ENCODE results near the gene CWF19L2.

The CWF19L2 gene

DNA sequence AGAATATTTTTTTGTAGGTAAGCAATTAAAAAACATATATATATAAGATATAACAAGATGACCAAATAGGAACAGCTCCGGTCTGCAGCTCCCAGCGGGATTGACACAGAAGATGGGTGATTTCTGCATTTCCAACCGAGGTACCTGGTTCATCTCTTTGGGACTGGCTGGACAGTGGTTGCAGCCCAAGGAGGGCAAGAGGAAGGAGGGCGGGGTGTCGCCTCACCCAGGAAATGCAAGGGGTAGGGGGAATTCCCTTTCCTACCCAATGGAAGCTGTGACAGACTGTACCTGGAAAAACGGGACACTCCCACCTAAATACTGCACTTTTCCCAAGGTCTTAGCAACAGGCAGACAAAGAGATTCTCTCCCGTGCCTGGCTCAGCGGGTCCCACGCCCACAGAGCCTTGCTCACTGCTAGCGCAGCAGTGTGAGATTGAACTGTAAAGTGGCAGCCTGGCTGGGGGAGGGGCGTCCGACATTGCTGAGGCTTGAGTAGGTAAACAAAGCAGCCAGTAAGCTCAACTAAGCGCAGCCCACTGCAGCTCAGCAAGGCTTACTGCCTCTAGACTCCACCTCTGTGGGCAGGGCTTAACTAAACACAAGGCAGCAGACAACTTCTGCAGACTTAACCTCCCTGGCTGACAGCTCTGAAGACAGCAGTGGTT, 163.8 kb downstream of the CWF19L2 start:
- Histone ChIP-seq H3K9me3 (peaks cover 2 to 14% (median 6%) of the 10 kb centered on the region in 3 donors), H3K4me1 (no peaks in the 10 kb centered on the region), H3K36me3 (peaks cover 26 to 55% (median 34%) of the 10 kb centered on the region in 3 donors), H3K27me3 (no peaks in the 10 kb centered on the region), H3K27ac (no peak overlapping the region), H3K4me3 (no peak overlapping the region)
- intact Hi-C loops (cut with DNase I; ENCODE audit: low total_unique reads): no loop called here
- DNase-seq: no peak
- TF ChIP-seq, protein P1, sequence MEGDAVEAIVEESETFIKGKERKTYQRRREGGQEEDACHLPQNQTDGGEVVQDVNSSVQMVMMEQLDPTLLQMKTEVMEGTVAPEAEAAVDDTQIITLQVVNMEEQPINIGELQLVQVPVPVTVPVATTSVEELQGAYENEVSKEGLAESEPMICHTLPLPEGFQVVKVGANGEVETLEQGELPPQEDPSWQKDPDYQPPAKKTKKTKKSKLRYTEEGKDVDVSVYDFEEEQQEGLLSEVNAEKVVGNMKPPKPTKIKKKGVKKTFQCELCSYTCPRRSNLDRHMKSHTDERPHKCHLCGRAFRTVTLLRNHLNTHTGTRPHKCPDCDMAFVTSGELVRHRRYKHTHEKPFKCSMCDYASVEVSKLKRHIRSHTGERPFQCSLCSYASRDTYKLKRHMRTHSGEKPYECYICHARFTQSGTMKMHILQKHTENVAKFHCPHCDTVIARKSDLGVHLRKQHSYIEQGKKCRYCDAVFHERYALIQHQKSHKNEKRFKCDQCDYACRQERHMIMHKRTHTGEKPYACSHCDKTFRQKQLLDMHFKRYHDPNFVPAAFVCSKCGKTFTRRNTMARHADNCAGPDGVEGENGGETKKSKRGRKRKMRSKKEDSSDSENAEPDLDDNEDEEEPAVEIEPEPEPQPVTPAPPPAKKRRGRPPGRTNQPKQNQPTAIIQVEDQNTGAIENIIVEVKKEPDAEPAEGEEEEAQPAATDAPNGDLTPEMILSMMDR (IDR thresholded peaks at IDR 0.05): no peak

DNA sequence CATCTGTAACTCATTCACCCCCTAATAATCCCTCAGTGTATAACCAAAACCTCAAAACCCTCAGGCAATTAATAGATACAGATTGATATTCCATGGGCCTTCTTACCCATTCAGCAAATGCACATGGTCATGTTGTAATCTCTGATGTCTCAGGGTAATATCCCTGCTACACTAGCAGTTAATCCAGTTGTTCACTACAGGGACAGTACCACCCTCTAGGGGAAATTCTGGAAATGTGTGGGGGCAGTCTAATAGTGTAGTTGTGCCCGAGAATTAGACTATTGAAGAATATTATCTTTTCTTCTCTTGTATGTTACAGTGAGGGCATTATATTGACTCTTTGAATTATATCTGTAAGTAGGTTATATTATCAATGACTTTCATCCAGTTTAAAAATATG, 175.4 kb downstream of the CWF19L2 start:
- intact Hi-C loops (cut with DNase I; ENCODE audit: low total_unique reads): no loop called here
- H3K9me3 ChIP-seq: peaks cover 0 to 21% (median 0%) of the 10 kb centered on the region in 3 donors
- H3K36me3 ChIP-seq: no peaks in the 10 kb centered on the region
- no peak overlapping the region for H3K27ac ChIP-seq
- TF ChIP-seq, protein P1 (IDR thresholded peaks at IDR 0.05): no peak
- H3K4me3 ChIP-seq: no peak overlapping the region
- no peaks in the 10 kb centered on the region for H3K27me3 ChIP-seq
- no peak for DNase-seq
- H3K4me1 ChIP-seq: no peaks in the 10 kb centered on the region

All from tibial artery (tissue), 4 donors.